RCC 7860 (cell line): ENCODE data around the gene NCOA3.
A peak's percentile ranks its signal among the peaks of the same experiment; 100 is the strongest.
"Not testable (repeated sequence)": the region's sequence is repeated elsewhere in the genome, so short reads cannot be mapped to it uniquely, and the experiment has no call there.

Experiments used
- DNase-seq: peaks from one replicate; pipeline ENCODE4 v3.0.0-alpha.2; 2015; ENCODE audit warnings: low spot score
- FAIRE-seq: peaks from 2 replicates; lab custom pipeline; 2012; peaks lifted over from hg19 to GRCh38; lab: Jason Lieb, UNC

Gene NCOA3

GRCh38 chr20:47534405-47534804 is 32.7 kb downstream of the NCOA3 start:
- no peak for DNase-seq
- no peak for FAIRE-seq

DNA sequence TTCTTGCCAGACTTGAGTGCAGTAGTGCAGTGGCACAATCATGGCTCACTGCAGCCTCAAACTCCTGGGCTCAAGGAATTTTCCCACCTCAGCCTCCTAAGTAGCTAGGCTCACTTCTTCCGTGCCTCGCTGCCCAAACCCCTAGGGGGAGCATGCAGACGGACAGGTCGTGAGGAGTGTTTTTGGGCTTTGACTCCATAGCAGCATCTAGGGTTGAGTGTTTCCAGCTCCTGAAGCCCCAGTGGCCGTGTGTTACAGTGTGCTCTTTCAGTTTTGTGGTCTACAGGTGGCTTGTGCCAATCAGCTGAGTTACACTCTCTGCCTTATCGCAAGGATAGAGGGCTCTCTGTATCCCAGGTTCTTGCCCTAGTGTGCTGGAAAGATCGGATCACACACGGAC is 33.4 kb downstream of the NCOA3 start:
- FAIRE-seq, result no peak
- DNase-seq, result no peak

DNA sequence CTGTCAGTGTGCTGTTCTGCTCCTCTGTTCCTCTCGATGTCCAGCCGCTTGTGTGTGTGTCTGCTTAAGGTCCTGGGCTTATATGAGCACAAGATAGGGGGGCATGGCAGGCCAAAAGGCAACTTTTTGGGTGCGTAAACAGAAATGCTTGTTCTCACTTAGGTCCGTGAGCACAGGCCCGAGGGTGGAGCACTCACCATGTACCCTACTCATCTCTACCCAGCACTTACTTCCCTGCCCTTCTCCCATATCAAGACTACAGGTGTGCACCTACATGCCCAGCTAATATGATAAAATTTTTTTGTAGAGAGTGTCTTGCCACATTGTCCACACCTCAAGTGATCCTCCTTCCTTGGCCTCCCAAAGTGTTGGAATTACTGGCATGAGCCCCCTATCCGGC is 34.3 kb downstream of the NCOA3 start:
- FAIRE-seq, result no peak
- DNase-seq, result no peak

- FAIRE-seq, result peak; percentile 76
Measured at GRCh38 chr20:47540443-47541354, 39.0 kb downstream of the NCOA3 start.

GRCh38 chr20:47541355-47541922 is 39.8 kb downstream of the NCOA3 start:
- FAIRE-seq, result no peak
- no peak for DNase-seq

More at GRCh38 chr20:47540443-47541354, 39.0 kb downstream of the NCOA3 start:
- peak; percentile 39 for DNase-seq

DNA sequence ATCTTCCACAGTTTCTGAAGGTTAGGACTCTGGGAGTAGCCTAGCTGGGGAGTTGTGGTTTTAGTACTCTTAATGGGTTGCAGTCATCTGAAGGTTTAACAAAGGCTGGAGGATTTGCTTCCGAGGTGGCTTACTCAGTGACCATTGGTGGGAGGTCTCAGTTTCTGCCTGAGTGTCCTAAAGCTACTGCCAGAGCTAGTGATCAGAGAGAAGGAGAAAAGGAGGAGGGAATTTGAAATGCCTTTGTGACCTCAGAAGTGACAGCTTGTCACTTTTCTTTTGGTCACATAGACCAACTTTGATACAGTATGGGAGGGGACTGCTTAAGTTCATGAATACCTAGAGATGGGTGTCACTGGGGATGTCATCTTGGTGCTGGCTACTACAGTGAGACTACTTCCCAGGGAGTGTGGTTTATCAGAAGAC is 41.3 kb downstream of the NCOA3 start:
- peak; percentile 95 for FAIRE-seq
- DNase-seq, result peak; percentile 85

- FAIRE-seq (peak; percentile 96), DNase-seq (peak; percentile 70)
Measured at GRCh38 chr20:47544240-47544639, 42.6 kb downstream of the NCOA3 start.

DNA sequence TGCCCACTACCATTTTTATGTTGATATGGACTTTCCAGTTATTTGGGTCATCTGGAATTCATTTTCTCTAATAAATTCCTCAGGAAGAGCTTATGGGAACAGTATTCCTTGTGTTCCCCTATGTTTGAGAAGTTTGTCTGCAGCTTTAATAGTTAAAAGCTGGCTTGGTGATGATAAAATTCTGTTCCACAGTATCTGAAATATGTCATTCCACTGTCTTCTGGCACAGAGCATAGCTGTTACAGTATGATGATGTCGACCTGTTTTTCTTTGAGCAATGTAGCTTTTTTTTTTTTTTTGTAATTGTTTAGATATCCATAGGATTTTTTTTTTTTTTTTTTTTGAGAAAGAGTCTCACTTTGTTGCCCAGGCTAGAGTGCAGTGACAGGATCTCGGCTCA is 43.2 kb downstream of the NCOA3 start:
- DNase-seq (no peak), FAIRE-seq (no peak)

- FAIRE-seq, result no peak
- no peak for DNase-seq
Measured at GRCh38 chr20:47545499-47545898, 43.8 kb downstream of the NCOA3 start.

DNA sequence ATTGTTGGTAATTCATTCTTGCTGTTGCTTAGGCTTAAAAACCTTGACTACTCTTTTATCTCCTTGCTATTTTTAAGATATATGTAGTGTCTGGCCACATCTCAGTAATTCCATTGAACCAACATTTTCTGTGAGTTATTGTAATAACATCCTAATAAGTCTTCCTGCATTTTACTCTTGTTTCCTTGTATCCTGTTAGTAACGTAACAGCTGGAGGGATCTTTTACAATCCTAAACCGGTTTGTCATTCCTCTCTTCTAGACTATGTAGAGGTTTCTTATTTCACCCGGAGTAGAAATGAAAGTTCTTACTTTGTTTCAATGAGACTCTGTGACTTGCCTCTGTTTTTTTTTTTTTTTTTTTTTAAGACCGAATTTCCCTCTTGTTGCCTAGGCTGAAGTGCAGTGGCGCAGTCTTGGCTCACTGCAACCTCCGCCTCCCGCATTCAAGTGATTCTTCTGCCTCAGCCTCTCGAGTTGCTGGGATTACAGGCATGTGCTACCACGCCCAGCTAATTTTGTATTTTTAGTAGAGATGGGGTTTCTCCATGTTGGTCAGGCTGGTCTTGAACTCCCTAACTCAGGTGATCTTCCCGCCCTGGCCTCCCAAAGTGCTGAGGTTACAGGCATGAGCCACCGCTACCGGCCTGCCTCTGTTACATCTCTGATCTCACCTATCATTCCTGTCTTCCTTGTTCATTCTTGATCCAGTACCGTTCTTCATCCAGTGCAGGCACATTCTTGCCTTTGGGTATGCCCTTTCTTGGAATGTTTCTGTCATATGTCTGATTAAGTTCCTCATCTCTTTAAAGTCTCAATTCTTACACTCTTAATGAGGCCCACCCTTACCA is 44.7 kb downstream of the NCOA3 start:
- no peak for DNase-seq
- FAIRE-seq, result no peak

DNA sequence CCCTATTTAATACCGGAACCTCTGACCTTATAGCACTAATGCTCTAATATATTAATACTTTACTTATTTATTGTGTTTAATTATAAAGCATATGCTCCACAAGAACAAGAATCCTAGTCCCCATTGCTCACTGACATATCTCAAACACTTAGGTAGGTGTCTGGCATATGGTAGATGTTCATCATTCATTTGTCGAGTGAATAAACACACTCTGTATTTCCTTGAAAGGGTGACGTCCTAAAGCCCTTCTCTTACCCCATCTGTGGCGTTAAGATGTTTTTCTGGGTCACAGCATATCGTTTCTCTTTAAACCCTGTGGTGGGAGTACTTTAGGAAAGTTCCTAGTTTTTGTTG is 45.3 kb downstream of the NCOA3 start:
- no peak for FAIRE-seq
- DNase-seq, result no peak

DNA sequence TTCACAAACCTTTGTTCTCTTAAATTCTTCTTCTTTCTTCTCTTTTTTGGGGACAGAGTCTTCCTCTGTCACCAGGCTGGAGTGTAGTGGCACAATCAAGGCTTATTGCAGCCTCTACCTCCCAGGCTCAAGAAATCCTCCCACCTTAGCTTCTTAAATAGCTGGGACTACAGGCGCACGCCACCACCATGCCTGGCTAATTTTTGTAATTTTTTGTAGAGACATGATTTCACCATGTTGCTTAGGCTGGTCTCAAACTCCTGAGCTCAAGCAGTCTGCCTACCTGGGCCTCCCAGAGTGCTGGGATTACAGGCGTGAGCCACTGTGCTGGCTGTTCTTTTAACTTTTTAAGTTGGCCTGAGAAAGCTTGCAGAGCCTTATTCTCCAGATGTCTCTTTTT is 48.0 kb downstream of the NCOA3 start:
- no peak for FAIRE-seq
- no peak for DNase-seq

GRCh38 chr20:47551222-47551621 is 49.5 kb downstream of the NCOA3 start:
- DNase-seq, result no peak

DNA sequence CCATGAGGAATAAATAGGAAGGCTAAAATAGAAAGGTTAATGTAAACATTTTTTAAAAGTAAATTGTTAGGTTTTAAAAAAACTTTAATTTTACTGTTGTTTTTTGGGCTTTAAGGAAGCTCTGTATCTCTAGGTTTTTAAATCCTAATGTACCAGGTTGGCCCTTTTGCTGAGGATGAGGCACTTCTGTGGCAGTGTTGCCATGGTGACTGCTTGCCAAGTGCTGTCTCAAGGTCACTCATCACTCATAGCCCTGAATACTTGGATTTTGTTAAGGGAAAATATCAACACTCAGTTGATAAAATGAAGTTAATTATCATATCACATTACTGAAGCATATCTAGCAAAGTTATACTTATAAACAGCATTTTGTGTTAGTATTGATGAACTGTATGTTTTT is 50.2 kb downstream of the NCOA3 start:
- FAIRE-seq (peak; percentile 33), DNase-seq (no peak)

More at GRCh38 chr20:47551222-47551621, 49.5 kb downstream of the NCOA3 start:
- FAIRE-seq, result no peak

DNA sequence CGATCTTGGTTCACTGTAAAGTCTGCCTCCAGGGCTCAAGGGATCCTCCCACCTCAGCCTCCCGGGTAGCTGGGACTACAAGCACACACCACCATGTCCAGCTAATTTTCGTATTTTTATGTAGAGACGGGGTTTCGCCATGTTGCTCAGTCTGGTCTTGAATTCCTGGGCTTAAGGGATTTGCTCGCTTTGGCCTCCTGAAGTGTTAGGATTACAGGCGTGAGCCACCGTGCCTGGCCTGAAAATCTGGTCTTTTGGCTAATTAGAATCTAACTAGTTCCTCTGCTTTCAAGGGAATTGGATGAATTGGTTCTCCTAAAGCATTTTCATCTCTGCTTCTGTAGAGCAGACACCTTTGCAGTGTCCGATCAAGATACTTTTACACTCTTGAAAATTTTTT is 51.3 kb downstream of the NCOA3 start:
- FAIRE-seq (no peak), DNase-seq (no peak)

GRCh38 chr20:47553594-47554235 is 52.0 kb downstream of the NCOA3 start:
- DNase-seq, FAIRE-seq: not testable (repeated sequence)

GRCh38 chr20:47554283-47554682 is 52.6 kb downstream of the NCOA3 start:
- FAIRE-seq, DNase-seq: not testable (repeated sequence)

GRCh38 chr20:47557218-47557617 is 55.5 kb downstream of the NCOA3 start:
- FAIRE-seq (no peak), DNase-seq (no peak)

DNA sequence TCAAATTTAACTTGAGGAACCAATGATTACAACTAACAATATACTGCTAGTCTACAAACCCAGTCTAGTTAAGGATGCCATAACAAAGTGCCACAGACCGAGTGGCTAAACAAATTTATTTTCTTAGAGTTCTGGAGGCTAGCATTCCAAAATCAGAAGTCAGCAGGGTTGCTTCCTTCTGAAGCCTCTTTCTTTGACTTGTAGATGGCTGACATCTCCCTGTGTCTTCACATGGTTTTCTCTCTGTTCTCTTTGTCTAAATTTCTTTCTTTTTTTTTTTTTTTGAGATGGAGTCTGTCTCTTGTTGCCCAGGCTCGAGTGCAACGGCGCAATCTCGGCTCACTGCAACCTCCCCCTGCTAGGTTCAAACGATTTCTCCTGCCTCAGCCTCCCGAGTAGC is 56.1 kb downstream of the NCOA3 start:
- no peak for DNase-seq
- FAIRE-seq, result no peak

GRCh38 chr20:47558295-47559066 is 56.8 kb downstream of the NCOA3 start:
- DNase-seq, result no peak
- no peak for FAIRE-seq
